GM19372 (cell line): Measurements from ENCODE around the gene HLA-E.

Experiments used
- ATAC-seq: cut with Tn5 transposase; IDR thresholded peaks from one replicate; pipeline ENCODE4 v1.9.1; 2021; ENCODE audit warnings: mild to moderate bottlenecking, low read depth, moderate library complexity; ENCODE audit not compliant: unreplicated experiment

Gene HLA-E

DNA sequence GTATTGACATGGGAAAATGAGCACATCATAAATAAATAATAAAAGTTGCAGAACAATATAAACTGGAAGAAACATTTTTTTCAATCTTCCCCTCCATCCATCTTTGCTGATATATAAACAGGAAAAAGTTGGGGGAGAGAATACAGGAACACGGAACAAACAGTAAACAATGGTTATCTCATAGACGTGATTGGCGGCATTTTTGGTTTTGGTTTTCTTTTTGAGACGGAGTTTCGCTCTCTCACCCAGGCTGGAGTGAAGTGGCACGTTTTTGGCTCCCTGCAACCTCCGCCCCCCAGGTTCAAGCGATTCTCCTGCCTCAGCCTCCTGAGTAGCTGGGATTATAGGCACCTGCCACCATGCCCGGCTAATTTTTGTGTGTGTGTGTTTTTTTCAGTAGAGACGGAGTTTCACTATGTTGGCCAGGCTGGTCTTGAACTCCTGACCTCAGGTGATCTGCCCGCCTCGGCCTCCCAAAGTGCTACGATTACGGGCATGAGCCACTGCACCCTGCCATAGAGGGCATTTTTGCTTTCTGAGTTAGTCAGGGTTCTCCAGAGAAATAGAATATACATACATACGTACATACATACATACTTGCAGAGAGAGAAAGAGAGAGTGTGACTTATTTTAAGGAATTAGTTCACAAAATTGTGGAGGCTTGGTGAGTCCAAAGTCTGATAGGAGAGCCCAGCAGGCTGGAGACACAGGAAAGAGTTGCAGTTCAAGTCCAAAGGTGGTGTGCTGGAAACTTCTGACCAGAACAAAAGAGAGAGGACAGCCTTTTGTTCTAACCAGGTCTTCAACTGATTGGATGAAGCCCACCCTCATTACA is 44.4 kb downstream of the HLA-E start:
- ATAC-seq: no peak

DNA sequence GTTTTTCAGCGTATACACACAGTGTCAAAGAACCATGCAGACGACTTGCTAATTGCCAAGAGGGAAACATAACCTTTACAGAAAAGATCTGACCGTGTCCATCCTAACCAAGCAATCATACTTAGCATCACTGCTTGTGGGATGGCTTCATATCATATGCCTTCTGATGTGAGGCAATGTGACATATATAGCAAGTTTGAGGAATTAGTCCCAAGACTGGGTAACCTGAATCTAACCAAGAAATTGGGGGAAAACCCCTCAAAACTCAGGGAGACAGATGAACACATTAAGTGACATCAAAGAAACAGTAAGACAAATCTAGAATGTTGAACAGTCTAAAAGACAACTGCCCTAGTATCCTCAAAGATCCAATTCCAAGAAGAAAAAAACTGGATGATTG is 48.6 kb downstream of the HLA-E start:
- ATAC-seq: no peak

GRCh38 chr6:30541515-30542403 is 52.5 kb downstream of the HLA-E start:
- no peak for ATAC-seq

DNA sequence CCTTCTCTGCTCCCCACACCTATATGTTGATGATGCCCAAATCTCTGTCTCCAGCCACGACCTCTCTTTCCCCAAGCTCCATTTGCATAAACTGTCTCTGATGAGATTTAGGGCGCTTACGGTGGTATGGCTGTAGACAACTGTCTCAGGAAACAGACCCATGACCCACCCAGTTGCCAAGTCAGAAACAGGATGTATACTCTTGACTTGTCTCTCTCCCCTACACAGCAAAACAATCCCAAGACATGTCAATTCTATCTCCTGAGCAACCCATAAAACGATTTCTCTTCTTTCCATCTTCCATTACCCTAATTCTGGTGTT is 53.1 kb downstream of the HLA-E start:
- ATAC-seq: no peak

- ATAC-seq: no peak
Observed at GRCh38 chr6:30542915-30543314, 53.6 kb downstream of the HLA-E start.
